Activated naive CD4-positive, alpha-beta T cell treated with anti-CD3 and anti-CD28 coated beads, Interleukin-2, amount 50 U/mL, for 72 hours (primary cell): ENCODE data around the gene CAPN13. TPM values are rescaled to one million over a fixed set of nuclear protein-coding genes. Genes with fewer than 3 reads are reported as not detected.

Experiments used
- ATAC-seq, 2 donors: fragments of 150-1000 bp; cut with Tn5 transposase; 2 replicates each; pipeline ENCODE4 v1.10.0; 2021; ENCODE audit warnings: mild to moderate bottlenecking in 2 of 2, moderate library complexity in 2 of 2
- DNase-seq, 2 donors: peaks; one replicate each; pipeline ENCODE4 v3.0.0; 2021 to 2022; ENCODE audit warnings: low spot score in 2 of 2
- H3K27ac Mint-ChIP-seq, 2 donors: one replicate each; pipeline ENCODE4 v1.8.0; 2022; ENCODE audit warnings: mild to moderate bottlenecking in 2 of 2, mixed read lengths in 2 of 2
- H3K36me3 Mint-ChIP-seq, 2 donors: one replicate each; pipeline ENCODE4 v1.8.0; 2022; ENCODE audit warnings: mixed read lengths in 2 of 2
- H3K9me3 Mint-ChIP-seq, 2 donors: one replicate each; pipeline ENCODE4 v1.8.0; 2022; ENCODE audit warnings: mixed read lengths in 2 of 2
- total RNA-seq, 2 donors: library from RNA; stranded (reverse); gene quantifications; one replicate each; pipeline ENCODE4 v1.2.3, GENCODE V29; 2022

Gene CAPN13
- total RNA-seq, 2 donors from 2014 or later: not detected

DNA sequence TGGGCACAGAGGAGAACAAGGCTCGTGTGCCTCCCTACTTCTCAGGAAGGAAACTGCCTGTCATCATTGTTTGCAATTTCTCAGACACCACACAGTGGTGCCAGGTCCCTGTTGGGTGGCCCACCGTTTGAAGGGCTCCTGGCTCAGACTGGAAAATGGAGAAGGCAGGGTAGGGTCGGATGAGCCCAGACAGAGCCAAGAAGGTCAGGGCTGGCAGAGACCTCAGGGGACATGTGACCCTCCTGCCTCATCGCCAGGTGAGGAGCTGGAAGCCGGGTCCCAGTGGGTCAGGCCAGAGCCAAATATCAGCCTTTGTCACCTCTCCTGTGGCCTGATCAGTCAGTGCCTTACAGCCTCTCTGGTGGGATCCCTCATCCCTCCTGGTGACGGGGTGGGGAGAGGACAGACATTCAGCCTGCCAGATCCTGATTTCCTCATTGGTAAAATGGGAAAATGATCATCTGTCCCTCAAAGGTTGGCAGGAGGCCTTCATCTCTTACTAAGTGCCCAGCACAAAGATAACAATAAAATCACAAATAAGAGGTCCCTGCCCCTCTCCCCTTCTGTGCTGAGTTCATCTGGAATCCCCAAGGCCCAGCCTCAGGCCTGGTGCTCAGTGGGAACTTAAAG, 117.6 kb downstream of the CAPN13 start:
- DNase-seq (no peak), ATAC-seq (no peak)
- no peaks in the 10 kb centered on the region for H3K36me3 Mint-ChIP-seq
- H3K27ac Mint-ChIP-seq: peak overlapping the region in 1 of 2 donors; percentile 36
- H3K9me3 Mint-ChIP-seq: no peaks in the 10 kb centered on the region

DNA sequence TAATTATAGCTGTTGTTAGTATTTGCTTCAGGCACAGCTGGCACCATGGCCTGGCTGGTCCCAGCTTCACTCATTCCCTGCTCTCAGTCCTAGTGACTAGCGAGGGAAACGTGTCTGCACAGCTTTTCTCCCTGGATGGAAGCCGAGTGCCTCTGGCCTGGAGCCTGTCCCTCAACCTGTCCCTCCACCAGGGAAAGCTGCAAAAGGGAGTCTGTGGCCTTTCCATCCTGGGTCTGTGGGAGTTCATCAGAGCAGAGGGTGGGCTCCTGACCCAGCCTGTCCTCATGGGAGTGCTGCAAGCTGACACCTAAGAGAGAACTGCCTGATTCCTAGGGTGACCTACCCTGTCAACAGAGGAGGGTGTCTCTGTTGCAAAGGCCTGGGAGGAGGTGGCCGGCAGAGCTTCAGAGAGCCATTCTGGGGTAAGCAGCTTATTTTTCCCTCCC, 118.3 kb downstream of the CAPN13 start:
- Mint-ChIP-seq H3K27ac (no peak overlapping the region), H3K36me3 (no peaks in the 10 kb centered on the region), H3K9me3 (no peaks in the 10 kb centered on the region)
- no peak for DNase-seq
- ATAC-seq: no peak

DNA sequence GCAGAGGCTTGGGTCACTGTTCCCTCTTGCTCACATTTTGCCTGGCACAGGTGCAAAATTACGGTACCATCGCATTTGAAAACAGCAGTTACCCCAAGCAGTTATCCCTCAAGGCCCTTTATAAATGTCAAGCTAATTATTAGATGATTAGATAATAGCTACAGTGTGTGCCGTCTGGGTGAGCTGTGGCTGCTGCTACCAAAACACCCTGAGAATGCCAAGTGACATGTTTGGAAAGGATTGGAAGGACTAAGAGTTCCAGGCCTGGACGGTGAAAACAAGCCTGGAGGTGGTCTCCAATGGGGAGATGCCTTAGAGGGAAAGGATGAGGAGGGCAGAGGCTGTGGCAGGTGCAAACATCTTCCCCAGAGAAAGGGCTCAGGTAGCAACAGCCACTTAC, 120.6 kb downstream of the CAPN13 start:
- Mint-ChIP-seq H3K27ac (no peak overlapping the region), H3K36me3 (no peaks in the 10 kb centered on the region), H3K9me3 (no peaks in the 10 kb centered on the region)
- DNase-seq (no peak), ATAC-seq (no peak)

DNA sequence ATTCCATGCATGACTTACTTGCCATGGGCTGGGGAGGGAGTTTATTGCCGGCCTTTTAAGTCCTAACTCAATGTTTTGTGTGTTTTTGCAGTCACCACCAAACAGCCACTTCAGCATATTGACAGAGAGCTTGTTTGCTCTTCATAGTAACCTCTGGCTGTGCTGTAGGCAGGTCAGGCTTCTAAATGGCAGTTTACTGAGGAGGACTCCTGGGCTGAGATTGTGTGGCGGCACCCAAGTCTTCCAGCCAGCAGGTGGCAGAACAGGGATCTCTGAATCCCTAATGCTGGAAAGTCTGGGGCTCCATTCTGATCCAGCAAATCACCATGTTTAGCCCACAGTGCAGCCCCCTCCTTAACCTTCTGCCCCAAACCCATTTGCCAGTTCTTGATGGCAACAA, 121.2 kb downstream of the CAPN13 start:
- Mint-ChIP-seq H3K27ac (no peak overlapping the region), H3K9me3 (no peaks in the 10 kb centered on the region), H3K36me3 (no peaks in the 10 kb centered on the region)
- DNase-seq (no peak), ATAC-seq (no peak)

DNA sequence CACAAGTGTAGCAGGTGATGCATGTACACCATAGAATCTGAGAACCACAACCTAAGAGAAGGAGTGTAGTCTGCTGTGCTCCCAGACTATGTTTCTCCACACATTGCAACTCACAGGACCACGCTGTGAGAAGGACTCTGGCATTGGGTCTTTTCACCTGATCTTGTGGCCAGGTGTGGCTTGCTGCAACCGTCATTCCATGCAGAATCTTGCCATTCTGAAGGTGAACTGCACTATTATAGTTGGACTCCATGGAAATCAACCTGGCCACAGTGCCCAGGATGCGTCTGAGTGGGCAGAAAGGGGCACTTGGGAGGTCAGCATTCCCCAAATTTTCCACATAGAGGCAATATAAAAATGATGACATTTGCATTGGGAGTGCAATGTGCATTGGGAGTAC, 122.2 kb downstream of the CAPN13 start:
- Mint-ChIP-seq H3K9me3 (no peaks in the 10 kb centered on the region), H3K36me3 (no peaks in the 10 kb centered on the region), H3K27ac (no peak overlapping the region)
- DNase-seq: no peak
- no peak for ATAC-seq

DNA sequence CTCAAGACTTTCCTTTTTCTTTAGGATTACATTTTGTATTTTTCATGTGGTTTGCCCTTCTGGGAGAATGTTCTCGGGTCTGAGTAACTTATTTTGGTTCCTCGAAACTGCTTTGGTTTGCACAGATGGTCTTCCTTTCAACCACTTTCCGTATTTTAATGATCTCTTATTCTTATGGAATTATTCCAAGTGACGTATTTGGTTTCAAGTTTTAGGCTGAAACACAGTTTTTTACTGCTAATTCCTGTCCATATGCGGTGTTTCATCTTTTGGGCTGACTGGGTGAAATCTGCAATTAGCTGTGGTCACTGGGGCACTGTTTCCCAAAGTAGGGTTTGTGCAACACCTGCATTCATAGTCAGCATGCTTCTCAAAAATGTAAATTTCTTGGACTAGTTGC, 122.7 kb downstream of the CAPN13 start:
- Mint-ChIP-seq H3K36me3 (no peaks in the 10 kb centered on the region), H3K27ac (no peak overlapping the region), H3K9me3 (no peaks in the 10 kb centered on the region)
- ATAC-seq (no peak), DNase-seq (no peak)

DNA sequence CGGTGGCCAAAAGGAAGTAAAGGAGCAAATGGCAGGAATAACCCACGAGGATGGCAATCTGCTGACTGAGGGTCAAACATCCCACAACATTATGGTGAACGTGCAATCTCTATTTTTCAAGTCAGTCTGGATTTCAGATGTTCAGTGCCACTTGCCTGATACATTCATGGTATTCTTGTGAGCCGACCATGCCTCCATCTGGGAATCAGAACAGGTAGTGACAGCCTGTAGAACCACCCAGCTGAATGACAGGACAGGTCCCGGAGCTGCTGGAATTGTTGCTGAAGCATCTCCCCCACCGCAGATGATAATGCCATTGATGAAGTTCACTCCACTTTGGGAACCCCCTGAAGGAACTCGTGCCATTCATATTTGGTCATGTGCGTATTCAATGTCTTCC, 123.2 kb downstream of the CAPN13 start:
- H3K27ac Mint-ChIP-seq: no peak overlapping the region
- no peaks in the 10 kb centered on the region for H3K9me3 Mint-ChIP-seq
- DNase-seq (no peak), ATAC-seq (no peak)
- H3K36me3 Mint-ChIP-seq: no peaks in the 10 kb centered on the region

DNA sequence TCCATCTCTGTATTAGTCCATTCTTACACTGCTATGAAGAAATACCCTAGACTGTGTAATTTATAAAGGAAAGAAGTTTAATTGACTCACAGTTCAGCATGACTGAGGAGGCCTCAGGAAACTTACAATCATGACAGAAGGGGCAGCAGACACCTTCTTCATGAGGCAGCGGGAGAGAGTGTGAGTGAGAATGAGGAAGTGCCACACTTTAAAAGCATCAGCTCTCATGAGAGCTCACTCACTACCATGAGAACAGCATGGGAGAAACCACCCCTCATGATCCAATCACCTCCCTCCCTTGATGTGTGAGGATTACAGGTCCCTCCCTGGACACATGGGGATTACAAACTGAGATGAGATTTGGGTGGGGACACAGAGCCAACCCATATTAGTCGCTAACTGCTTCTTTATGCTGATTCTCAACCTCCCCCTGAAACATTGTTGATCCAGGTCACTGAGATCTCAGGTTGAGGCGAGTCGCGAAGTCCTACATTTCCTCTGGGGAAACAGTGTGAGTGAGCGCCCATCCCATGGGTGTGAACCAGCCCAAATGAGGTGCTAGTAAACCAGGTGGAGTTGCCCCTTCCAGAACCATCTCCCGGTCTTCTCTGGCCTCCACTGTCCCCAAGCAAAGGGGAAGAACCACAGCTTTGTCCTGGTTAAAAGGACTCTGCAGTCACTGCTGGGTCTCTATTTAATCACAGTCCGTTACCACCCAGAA, 123.8 kb downstream of the CAPN13 start:
- no peak for ATAC-seq
- DNase-seq: no peak
- no peaks in the 10 kb centered on the region for H3K9me3 Mint-ChIP-seq
- no peak overlapping the region for H3K27ac Mint-ChIP-seq
- no peaks in the 10 kb centered on the region for H3K36me3 Mint-ChIP-seq

DNA sequence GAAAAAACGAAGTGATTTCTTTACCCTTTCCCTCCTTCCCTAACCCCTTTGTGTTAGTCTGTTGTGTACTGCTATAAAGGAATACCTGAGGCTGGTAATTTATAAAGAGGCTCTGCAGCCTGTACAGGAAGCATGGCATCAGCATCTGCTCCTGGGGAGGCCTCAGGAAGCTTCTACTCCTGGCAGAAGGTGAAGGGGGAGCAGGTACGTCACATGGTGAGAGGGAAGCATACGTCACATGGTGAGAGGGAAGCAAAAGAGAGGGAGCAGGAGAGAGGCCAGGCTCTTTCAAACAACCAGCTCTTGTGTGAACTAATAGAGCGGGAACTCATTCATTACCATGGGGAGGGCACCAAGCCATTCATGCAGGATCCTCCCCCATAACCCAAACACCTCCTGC, 126.2 kb downstream of the CAPN13 start:
- DNase-seq (no peak), ATAC-seq (no peak)
- Mint-ChIP-seq H3K27ac (no peak overlapping the region), H3K9me3 (no peaks in the 10 kb centered on the region), H3K36me3 (no peaks in the 10 kb centered on the region)

DNA sequence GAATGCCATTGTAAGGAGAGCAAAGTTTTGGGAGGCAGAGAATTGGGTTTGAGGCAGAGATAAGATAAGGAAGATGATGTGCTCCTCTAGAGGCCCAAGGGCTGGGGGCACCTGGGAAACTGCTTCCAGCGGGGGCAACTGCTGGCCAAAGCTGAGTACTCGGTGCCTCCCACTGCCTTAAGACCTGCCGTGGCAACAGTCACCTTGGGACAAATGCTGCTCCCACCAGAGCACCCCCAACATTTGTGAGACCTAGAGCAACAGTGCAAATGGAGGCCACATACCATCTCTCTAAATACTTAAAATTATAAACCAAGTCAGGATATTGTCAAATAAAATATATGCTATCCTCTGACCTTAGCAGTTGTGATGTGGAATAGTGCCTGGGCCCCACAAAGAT, 127.1 kb downstream of the CAPN13 start:
- no peak for ATAC-seq
- H3K27ac Mint-ChIP-seq: peak overlapping the region in 1 of 2 donors; percentile 22
- H3K9me3 Mint-ChIP-seq: no peaks in the 10 kb centered on the region
- no peak for DNase-seq
- H3K36me3 Mint-ChIP-seq: no peaks in the 10 kb centered on the region

DNA sequence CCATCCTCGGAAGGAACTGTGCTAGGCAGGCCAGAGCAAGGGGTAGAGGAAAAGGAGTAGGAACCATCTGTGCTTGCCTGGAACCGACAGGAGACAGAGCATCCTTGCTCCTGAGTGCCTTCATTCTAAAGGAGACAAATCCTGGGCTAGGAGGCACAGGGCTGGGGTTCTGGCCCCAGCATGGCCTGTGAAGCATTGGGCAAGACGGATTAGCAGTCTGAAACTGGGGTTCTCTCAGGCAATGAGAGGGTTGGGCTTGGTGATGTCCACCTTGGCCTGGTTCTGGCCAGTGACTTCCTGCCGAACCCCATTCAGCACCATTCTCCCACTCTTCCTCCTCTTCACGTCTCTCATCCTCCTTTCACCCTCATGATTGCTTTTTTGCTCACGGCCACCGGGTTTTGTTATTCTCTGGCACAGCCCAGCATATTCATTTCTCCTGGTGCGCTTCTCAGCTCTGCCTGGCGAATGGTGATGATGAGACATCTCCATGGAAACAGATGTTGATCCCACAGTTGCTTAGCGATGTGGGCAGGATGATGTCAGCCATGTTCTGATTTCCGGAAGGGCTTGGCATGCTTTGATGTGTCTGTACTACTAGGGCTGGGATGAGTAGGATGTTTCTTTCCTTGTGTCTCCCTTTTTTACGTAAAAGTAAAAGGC, 127.7 kb downstream of the CAPN13 start:
- Mint-ChIP-seq H3K9me3 (no peaks in the 10 kb centered on the region), H3K27ac (no peak overlapping the region), H3K36me3 (no peaks in the 10 kb centered on the region)
- DNase-seq (no peak), ATAC-seq (peak; percentile 20 to 51)

DNA sequence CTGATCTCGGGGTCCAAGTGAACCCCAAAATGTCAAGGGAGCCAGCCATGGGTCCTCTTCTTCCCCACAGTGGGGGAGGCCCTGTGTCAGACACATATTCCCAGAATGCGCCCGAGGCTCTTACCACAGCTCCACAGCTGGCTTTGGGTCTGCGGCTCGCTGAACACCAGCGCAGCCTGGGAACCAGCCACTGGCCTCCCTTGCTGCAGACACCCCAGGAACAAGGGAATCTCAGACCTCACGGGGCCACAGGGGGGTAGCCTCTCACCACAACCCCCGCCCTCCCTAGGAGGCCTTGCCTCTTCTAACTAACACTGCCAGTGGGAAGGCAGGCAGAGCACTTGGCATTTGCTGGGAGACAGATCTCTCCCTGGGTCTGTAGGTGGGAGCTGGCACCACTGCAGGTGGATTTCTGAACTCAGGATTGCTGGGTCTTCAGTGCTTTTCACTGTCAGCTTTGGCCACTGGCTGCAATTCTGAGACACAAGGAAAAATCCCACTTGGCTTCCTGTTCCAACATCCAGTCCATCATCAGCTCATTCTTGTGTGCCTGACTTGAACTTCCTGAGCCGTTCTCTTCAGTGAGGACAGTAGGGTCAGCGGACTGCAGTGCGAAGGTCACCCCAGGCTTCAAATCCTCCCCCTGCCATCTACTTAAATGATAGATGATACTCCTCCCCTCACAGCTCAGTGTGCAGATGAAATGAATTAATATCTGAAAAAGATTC, 128.7 kb downstream of the CAPN13 start:
- H3K36me3 Mint-ChIP-seq: no peaks in the 10 kb centered on the region
- ATAC-seq: no peak
- no peak overlapping the region for H3K27ac Mint-ChIP-seq
- no peaks in the 10 kb centered on the region for H3K9me3 Mint-ChIP-seq
- no peak for DNase-seq

DNA sequence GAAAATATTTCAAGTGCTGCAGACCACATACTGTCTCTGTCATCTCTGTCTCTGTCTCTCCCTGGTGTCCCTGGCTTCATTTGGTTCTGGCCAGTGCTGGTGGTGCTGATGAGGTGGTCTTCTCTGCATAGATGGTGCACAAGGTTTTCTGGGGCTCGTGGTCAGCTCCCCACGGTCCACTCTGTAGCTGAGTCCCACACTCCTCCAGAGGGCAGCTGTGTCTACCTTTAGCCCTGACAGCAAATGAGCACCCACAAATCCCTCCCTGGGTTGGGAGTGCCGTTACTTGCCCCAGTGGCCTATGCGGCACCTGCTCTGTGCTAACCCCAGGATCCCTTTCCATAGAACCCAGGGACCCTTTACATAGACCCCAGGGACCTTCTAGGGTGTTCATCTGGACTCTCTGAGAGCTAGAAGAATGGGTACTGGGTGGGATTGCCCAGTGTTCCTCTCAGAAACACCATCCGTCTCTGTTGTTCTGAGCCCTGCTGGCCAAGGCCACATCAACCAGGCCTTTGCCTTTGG, 129.3 kb downstream of the CAPN13 start:
- no peak for DNase-seq
- H3K9me3 Mint-ChIP-seq: no peaks in the 10 kb centered on the region
- no peak overlapping the region for H3K27ac Mint-ChIP-seq
- H3K36me3 Mint-ChIP-seq: no peaks in the 10 kb centered on the region
- no peak for ATAC-seq

DNA sequence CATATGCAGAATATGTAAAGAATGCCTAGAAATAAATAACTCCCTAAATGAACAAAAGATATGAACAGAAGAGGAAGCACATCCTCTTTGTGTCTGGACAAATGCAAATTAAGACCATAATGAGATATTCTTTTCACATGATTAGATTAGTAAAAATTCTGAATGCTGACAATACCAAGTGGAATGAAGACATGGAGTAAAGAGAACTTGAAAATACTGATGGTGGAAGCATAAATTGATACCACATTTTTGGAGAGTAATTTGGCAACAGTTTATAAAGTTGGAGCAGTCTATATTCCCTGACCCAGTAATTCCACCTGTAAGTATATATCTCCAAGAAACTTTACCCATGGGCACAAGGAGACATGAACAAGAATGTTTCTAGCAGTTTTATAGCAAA, 130.0 kb downstream of the CAPN13 start:
- ATAC-seq: no peak
- Mint-ChIP-seq H3K27ac (no peak overlapping the region), H3K36me3 (no peaks in the 10 kb centered on the region), H3K9me3 (no peaks in the 10 kb centered on the region)
- DNase-seq: no peak

DNA sequence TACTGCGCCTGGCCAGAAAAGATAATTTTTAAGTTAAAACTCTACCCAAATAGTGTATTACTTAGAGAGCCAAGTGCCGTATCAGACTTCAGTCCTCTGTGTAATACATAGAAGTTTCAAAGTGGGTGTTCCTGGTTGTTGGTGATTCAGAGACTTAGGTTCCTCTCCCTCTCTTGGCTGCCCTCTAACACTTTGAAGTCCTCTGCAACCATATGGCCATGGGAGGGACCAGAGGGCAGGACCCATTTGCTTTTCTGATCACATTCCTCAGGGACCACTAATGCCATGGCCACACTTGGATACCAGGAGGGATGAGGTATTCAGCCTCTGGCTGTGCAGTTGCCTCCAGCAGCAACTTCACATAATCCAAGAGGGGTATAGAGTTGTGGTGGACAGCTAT, 131.5 kb downstream of the CAPN13 start:
- H3K9me3 Mint-ChIP-seq: no peaks in the 10 kb centered on the region
- no peak for DNase-seq
- no peak overlapping the region for H3K27ac Mint-ChIP-seq
- H3K36me3 Mint-ChIP-seq: peaks cover 0 to 4% of the 10 kb centered on the region in 2 donors
- no peak for ATAC-seq

DNA sequence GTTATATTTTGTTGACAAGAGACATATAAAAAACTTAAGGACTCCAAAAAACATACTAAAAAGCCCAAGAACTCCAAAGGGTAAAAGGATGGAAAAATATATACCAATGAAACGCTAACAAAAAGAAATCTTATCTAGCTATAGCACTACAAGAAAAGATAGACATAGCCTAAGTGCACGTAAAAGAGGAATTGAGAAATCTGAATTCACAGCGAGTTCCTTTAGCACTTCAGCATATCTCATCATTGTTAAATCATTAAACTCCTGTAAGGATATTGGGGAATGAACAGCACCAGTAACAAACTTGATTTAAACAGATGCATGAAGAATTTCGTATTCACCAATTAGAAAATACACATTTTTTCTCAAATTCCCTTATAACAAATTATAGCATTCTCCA, 134.1 kb downstream of the CAPN13 start:
- no peak for DNase-seq
- Mint-ChIP-seq H3K27ac (no peak overlapping the region), H3K36me3 (peaks cover 17 to 23% of the 10 kb centered on the region in 2 donors), H3K9me3 (peaks cover 17 to 22% of the 10 kb centered on the region in 2 donors)
- ATAC-seq: no peak
